ENCODE data around the gene LRMDA.

The LRMDA gene

GRCh38 chr10:76086170-76086760 lies 654.8 kb downstream of the LRMDA start:
- no peak for DNase-seq (ENCODE audit: low read depth in 2 of 2)

- no peak for DNase-seq (ENCODE audit: low read depth in 2 of 2)
Observed at GRCh38 chr10:76086761-76087639, 655.6 kb downstream of the LRMDA start.

- DNase-seq (ENCODE audit: low read depth in 2 of 2), result no peak
Observed at GRCh38 chr10:76088008-76088407, 656.6 kb downstream of the LRMDA start.

- no peak for DNase-seq (ENCODE audit: low read depth in 2 of 2)
Observed at GRCh38 chr10:76088980-76089379, 657.6 kb downstream of the LRMDA start.

GRCh38 chr10:76089556-76090180 lies 658.2 kb downstream of the LRMDA start:
- no peak for DNase-seq (ENCODE audit: low read depth in 2 of 2)

- DNase-seq (ENCODE audit: low read depth in 2 of 2), result no peak
Observed at GRCh38 chr10:76091926-76092325, 660.5 kb downstream of the LRMDA start.

GRCh38 chr10:76106611-76107010 lies 675.2 kb downstream of the LRMDA start:
- no peak for DNase-seq (ENCODE audit: low read depth in 2 of 2)

- DNase-seq (ENCODE audit: low read depth in 2 of 2), result no peak
Observed at GRCh38 chr10:76108563-76109359, 677.3 kb downstream of the LRMDA start.

GRCh38 chr10:76111404-76111803 lies 680.0 kb downstream of the LRMDA start:
- no peak for DNase-seq (ENCODE audit: low read depth in 2 of 2)

GRCh38 chr10:76111986-76112825 lies 680.8 kb downstream of the LRMDA start:
- DNase-seq (ENCODE audit: low read depth in 2 of 2), result no peak

GRCh38 chr10:76112826-76113150 lies 681.4 kb downstream of the LRMDA start:
- no peak for DNase-seq (ENCODE audit: low read depth in 2 of 2)

GRCh38 chr10:76113952-76114351 lies 682.5 kb downstream of the LRMDA start:
- DNase-seq (ENCODE audit: low read depth in 2 of 2), result no peak

- DNase-seq (ENCODE audit: low read depth in 2 of 2), result no peak
Observed at GRCh38 chr10:76114581-76115001, 683.2 kb downstream of the LRMDA start.

GRCh38 chr10:76115131-76115470 lies 683.7 kb downstream of the LRMDA start:
- DNase-seq (ENCODE audit: low read depth in 2 of 2), result no peak

- no peak for DNase-seq (ENCODE audit: low read depth in 2 of 2)
Observed at GRCh38 chr10:76115471-76116155, 684.2 kb downstream of the LRMDA start.

GRCh38 chr10:76116523-76116922 lies 685.1 kb downstream of the LRMDA start:
- DNase-seq (ENCODE audit: low read depth in 2 of 2), result no peak

- DNase-seq (ENCODE audit: low read depth in 2 of 2), result no peak
Observed at GRCh38 chr10:76117949-76118348, 686.5 kb downstream of the LRMDA start.

GRCh38 chr10:76119036-76119435 lies 687.6 kb downstream of the LRMDA start:
- DNase-seq (ENCODE audit: low read depth in 2 of 2), result no peak

GRCh38 chr10:76119515-76119914 lies 688.1 kb downstream of the LRMDA start:
- no peak for DNase-seq (ENCODE audit: low read depth in 2 of 2)

GRCh38 chr10:76122056-76122455 lies 690.6 kb downstream of the LRMDA start:
- no peak for DNase-seq (ENCODE audit: low read depth in 2 of 2)

GRCh38 chr10:76124280-76124679 lies 692.9 kb downstream of the LRMDA start:
- DNase-seq (ENCODE audit: low read depth in 2 of 2), result no peak
